Activated CD4-positive, CD25-positive, alpha-beta regulatory T cell (primary cell): ENCODE data around the gene KCTD17.

ENCODE experiments used
- DNase-seq, 4 experiments: peaks; one replicate each; lab custom pipeline; 2025; lab: John Stamatoyannopoulos, UW

Gene KCTD17

DNA sequence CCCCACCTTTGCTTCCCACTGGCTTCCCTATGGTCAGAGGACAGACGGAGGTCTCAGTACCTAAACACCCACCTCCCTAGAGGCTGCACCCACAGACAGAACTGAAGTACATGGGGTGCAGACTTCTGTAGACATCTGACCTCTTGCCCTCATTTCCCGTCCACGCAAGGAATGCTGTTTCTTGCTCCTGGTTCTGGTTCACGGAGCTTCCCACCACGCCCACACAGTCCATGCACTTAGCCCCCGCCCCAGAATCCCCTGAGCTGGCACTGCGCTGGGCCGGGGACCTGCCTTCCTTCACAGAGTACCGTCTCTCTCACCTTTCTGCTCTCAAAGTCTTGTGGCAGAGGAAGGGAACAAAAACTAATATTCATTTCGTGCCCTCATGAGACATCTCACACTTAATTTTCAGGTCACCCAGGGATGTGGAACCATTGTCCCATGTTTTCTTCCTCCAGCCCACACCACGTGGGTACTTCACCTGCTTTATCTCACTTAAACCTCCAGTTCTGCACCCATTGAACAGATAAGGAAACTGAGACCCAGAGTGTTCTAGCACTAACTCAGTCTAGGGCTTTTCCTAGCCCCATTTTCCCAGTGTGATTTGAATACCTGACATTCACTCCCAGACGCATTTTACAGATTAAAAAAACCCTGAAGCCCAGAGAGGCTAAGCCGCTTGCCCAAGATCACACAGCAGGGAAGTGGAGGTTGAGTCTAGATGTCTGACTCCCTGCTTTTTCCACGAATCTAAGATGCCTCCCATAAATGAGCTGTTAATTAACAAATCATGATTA, 52.3 kb downstream of the KCTD17 start:
- no peak for DNase-seq

DNA sequence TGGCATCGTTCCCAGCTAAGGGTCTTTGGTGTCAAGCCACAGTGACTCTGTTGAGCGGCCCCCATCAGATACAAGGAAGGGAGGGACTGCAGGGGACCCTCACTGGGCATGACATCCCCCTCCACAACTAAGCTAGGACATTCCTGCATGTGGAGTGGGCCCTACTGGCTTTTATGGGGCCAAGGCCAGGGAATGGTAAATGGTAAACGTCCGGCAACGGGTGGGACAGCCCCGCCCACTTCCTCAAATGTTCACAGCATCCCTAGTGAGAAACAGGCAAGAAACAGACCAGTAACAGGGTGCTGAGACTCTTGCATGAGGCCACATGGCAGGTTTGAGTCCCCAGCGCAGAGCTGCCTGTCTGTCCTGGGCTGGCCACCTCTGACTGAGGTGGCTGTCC, 53.6 kb downstream of the KCTD17 start:
- no peak for DNase-seq

DNA sequence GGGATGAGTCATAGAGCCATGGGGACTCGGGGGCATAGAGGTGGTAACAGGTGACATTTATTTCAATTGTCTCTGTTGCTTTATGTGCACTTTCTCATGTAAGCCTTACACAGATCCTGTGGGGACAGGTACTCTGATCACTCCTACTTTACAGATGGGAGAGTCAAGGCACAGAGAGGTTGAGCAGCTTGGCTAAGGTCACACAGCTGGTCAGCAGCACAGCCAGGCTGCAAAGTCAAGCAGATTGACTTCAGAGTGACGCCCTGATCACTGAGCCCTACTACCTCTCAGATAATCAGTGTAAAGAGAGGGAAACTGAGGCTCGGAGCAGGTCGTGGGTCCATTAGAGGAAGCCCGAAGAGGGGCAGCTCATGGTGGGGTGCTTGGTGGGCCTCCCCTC, 54.4 kb downstream of the KCTD17 start:
- DNase-seq: no peak

DNA sequence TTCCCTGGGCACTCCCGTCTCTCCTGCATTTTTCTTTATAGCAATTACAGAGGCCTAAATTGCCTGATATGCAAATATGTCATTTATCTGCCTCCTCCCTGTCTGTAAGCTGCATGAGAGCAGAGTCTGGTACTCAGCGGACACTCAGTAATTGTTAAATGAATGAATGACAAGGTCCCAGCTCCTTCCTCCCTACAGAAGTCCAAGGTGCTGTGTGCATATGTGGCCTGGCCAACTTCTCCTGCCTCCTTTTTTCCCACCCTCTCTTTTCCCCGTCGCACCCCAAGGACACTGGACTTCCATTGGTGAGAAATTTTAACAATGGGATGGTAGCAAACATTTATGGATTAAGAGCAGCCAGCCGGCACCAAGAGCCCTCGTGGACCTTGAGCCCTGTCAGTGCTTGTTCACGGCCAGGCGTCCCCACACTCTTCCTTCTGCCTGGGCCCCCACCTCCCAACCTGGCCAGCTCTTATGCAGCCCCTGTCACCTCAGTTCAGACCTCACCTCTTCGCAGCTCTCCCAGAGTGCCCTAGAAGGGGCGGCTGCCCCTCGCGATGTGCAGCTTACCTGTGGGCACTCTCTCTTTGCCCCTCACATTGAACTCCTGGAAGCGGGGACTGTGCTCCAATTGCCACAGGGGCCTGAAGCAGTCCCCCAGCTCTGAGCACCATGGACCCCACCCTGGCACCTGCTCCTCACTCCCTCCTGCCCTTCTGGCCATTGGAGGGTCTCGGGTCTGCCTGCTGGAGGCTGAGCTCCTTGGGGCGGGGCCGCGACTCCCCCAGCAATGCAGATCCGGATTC, 56.5 kb downstream of the KCTD17 start:
- no peak for DNase-seq

DNA sequence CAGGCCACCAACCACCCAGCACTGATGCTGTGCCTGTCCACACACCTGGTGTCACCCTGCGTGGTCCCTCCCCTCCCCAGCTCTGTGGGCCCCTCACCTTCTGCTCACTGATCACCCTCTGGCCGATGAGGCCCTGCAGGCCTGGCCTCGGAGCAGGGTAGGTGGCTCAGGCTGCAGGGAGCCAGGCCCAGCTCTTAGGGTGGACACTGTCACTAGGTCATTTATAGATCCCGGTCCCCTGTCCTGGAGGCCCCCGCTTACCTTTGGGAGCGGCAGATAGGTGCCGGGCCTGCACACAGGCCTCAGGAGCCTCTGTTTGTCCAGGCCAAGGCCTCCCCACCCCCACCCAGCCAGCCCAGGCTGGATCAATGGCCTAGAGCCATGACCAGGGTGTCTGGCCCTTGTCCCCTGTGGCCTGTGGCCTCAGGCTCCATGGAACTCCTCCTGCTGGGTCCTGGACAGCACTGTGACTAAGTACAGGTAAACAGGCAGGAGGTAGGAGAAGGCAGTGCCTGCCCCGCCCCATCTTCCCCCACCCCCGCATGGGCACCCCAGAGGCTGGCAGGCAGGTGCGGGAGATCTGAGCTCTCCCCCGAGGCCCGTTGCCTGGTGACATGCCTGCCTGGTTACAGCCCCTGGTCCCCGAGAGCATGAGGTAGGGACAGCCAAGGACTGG, 57.8 kb downstream of the KCTD17 start, which contains the start of gene TMPRSS6:
Gene TMPRSS6, minus strand, starts transcription at position 472 of the 676 bp plus-strand sequence. CDS start 6,296 bp downstream, outside the sequence.
- DNase-seq: no peak

DNA sequence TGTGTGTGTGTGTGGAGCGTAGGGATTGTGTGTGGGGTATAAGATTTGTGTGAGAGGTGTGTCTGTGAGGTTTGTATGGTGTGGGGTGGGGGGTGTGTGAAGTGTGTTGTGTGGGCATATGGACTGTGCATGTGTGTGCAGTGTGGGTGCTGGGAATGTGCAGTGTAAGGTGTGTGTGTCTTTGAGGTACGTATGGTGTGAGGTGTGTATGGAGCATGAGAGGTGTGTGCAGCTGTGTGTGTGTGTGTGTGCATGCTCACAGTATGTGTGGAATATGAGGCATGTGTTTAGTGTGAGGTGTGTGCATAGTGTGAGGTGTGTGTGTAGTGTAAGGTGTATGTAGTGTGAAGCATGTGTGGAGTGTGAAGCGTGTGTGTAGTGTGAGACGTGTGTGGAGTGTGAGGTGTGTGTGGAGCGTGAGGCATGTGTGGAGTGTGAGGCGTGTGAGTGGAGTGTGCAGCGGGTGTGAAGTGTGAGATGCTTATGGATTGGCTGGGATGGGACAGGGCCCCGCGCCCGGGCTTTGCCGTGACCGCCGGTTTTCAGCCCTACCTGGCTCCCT, 59.7 kb downstream of the KCTD17 start:
- DNase-seq: no peak

DNA sequence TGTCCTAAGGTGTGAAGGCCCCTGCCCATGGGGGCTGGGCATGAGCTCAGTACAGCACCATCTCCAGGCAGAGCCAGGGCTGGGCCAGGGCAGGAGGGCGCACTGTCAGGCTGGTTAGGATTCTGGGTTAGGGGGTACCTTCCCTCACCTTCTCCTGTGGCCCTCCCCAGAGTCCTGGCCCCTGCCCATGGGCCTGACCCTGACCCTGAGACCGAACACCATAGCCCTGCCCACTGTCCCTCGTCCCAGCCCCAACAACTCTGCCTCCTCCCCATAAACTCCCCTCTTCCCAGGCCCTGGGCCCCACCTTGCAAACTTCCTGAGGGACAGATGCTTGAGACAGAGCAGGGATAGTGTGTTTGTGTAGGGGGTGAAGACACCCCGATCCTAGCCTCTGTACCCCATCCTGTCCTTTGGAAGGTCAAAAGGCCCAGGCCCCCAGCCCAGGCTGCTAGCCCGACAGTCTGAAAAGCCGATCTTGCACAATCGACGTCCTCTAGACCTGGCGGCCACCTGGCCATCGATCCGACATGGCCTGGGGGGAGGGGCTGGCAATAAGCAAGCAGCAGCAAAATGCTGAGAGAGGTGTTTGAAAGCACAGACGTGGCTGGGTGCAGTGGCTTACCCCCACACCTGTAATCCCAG, 60.7 kb downstream of the KCTD17 start:
- DNase-seq: no peak
